MM.1S (cell line): Measurements from ENCODE around the gene CACNA1D.

Experiments used
- DNase-seq: peaks from one replicate; pipeline ENCODE4 v3.0.0-alpha.2; 2015
- H2AFZ ChIP-seq: fragments of 300-600 bp; sonication (generic); 2 replicates; pipeline ENCODE4 v1.6.0; 2016; ENCODE audit warnings: antibody characterized with exemption, low read length
- H3F3A ChIP-seq: fragments of 300-600 bp; sonication (generic); 2 replicates; pipeline ENCODE4 v1.6.1; 2016; ENCODE audit warnings: mild to moderate bottlenecking, antibody characterized with exemption, low read length, moderate library complexity, mixed read lengths; ENCODE audit not compliant: insufficient read depth
- H3K27ac ChIP-seq: fragments of 300-600 bp; sonication (generic); 2 replicates; pipeline ENCODE4 v1.5.1; 2016; ENCODE audit warnings: mild to moderate bottlenecking, low read length
- H3K27me3 ChIP-seq: fragments of 300-600 bp; sonication (generic); replicated peaks from 2 replicates; pipeline ENCODE4 v1.6.0; 2016; ENCODE audit warnings: low read length; ENCODE audit not compliant: insufficient read depth
- H3K36me3 ChIP-seq: fragments of 300-600 bp; sonication (generic); replicated peaks from 2 replicates; pipeline ENCODE4 v1.6.1; 2016; ENCODE audit warnings: mild to moderate bottlenecking, low read length, mixed read lengths; ENCODE audit not compliant: insufficient read depth
- H3K4me1 ChIP-seq: fragments of 300-600 bp; sonication (generic); 2 replicates; pipeline ENCODE4 v1.6.1; 2016; ENCODE audit warnings: low read length, mixed read lengths
- H3K4me2 ChIP-seq: fragments of 300-600 bp; sonication (generic); 2 replicates; pipeline ENCODE4 v1.6.0; 2016; ENCODE audit warnings: low read depth, low read length
- H3K4me3 ChIP-seq: fragments of 300-600 bp; sonication (generic); 2 replicates; pipeline ENCODE4 v1.5.1; 2016; ENCODE audit warnings: low read length, mixed read lengths
- H3K79me2 ChIP-seq: fragments of 300-600 bp; sonication (generic); 2 replicates; pipeline ENCODE4 v1.6.1; 2016; ENCODE audit warnings: mixed run types, low read length, mixed read lengths
- H3K9ac ChIP-seq: fragments of 300-600 bp; sonication (generic); 2 replicates; pipeline ENCODE4 v1.6.1; 2016; ENCODE audit warnings: low read length, mixed read lengths
- H3K9me2 ChIP-seq: fragments of 300-600 bp; sonication (generic); replicated peaks from 2 replicates; pipeline ENCODE4 v1.6.1; 2016; ENCODE audit warnings: mild to moderate bottlenecking, low read length, mixed read lengths; ENCODE audit not compliant: insufficient read depth
- H3K9me3 ChIP-seq: fragments of 300-600 bp; sonication (generic); replicated peaks from 2 replicates; pipeline ENCODE4 v1.6.1; 2016; ENCODE audit warnings: mild to moderate bottlenecking, low read length, mixed read lengths; ENCODE audit not compliant: insufficient read depth
- H4K20me1 ChIP-seq: fragments of 300-600 bp; sonication (generic); 2 replicates; pipeline ENCODE4 v1.6.1; 2016; ENCODE audit warnings: mild to moderate bottlenecking, low read length, moderate library complexity, mixed read lengths; ENCODE audit not compliant: insufficient read depth
- EZH2 ChIP-seq: fragments of 300-600 bp; sonication (generic); optimal IDR thresholded peaks from 2 replicates; pipeline ENCODE3; 2017; ENCODE audit warnings: low read depth, mild to moderate bottlenecking, antibody characterized with exemption, low read length, mixed read lengths
- EZH2phosphoT487 ChIP-seq: fragments of 300-600 bp; sonication (generic); IDR thresholded peaks from 2 replicates; pipeline ENCODE4 v1.6.1; 2018; ENCODE audit warnings: antibody characterized with exemption, low read length
- TF ChIP-seq, protein P1 (sequence below): fragments of 300-600 bp; sonication (generic); IDR thresholded peaks from 2 replicates; pipeline ENCODE4 v1.5.1; 2016; ENCODE audit warnings: antibody characterized with exemption, low read length, mixed read lengths

CACNA1D gene

GRCh38 chr3:53694666-53695323 is 200.4 kb downstream of the CACNA1D start:
- H3F3A ChIP-seq: no peaks in the 10 kb centered on the region
- H3K4me1 ChIP-seq: no peaks in the 10 kb centered on the region
- no peak overlapping the region for H3K27ac ChIP-seq
- TF ChIP-seq, protein P1, sequence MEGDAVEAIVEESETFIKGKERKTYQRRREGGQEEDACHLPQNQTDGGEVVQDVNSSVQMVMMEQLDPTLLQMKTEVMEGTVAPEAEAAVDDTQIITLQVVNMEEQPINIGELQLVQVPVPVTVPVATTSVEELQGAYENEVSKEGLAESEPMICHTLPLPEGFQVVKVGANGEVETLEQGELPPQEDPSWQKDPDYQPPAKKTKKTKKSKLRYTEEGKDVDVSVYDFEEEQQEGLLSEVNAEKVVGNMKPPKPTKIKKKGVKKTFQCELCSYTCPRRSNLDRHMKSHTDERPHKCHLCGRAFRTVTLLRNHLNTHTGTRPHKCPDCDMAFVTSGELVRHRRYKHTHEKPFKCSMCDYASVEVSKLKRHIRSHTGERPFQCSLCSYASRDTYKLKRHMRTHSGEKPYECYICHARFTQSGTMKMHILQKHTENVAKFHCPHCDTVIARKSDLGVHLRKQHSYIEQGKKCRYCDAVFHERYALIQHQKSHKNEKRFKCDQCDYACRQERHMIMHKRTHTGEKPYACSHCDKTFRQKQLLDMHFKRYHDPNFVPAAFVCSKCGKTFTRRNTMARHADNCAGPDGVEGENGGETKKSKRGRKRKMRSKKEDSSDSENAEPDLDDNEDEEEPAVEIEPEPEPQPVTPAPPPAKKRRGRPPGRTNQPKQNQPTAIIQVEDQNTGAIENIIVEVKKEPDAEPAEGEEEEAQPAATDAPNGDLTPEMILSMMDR: no peak
- no peak for TF ChIP-seq EZH2phosphoT487
- no peak for TF ChIP-seq EZH2
- no peak overlapping the region for H3K4me2 ChIP-seq
- no peaks in the 10 kb centered on the region for H4K20me1 ChIP-seq
- no peak overlapping the region for H3K4me3 ChIP-seq
- no peak overlapping the region for H2AFZ ChIP-seq
- no peaks in the 10 kb centered on the region for H3K9me2 ChIP-seq
- no peaks in the 10 kb centered on the region for H3K9me3 ChIP-seq
- no peak overlapping the region for H3K9ac ChIP-seq
- H3K79me2 ChIP-seq: no peaks in the 10 kb centered on the region
- H3K36me3 ChIP-seq: no peaks in the 10 kb centered on the region
- no peaks in the 10 kb centered on the region for H3K27me3 ChIP-seq
- no peak for DNase-seq

GRCh38 chr3:53695324-53695690 is 200.9 kb downstream of the CACNA1D start:
- DNase-seq: no peak
- no peak overlapping the region for H3K4me3 ChIP-seq

GRCh38 chr3:53696401-53697172 is 202.2 kb downstream of the CACNA1D start:
- Histone ChIP-seq H3F3A (peaks cover 3% of the 10 kb centered on the region; the same call in 1 of the 2 replicates), H3K9me2 (no peaks in the 10 kb centered on the region), H3K27me3 (no peaks in the 10 kb centered on the region), H3K79me2 (no peaks in the 10 kb centered on the region), H3K36me3 (no peaks in the 10 kb centered on the region), H3K4me3 (no peak overlapping the region), H4K20me1 (no peaks in the 10 kb centered on the region), H2AFZ (no peak overlapping the region), H3K9me3 (no peaks in the 10 kb centered on the region), H3K4me2 (no peak overlapping the region), H3K27ac (no peak overlapping the region), H3K4me1 (peaks cover 4% of the 10 kb centered on the region; the same call in 1 of the 2 replicates), H3K9ac (no peak overlapping the region)
- TF ChIP-seq EZH2 (no peak), EZH2phosphoT487 (no peak)
- TF ChIP-seq, protein P1: no peak
- no peak for DNase-seq

More at GRCh38 chr3:53695324-53695690, 200.9 kb downstream of the CACNA1D start:
- no peak for TF ChIP-seq EZH2phosphoT487
- no peak for TF ChIP-seq EZH2
- TF ChIP-seq, protein P1: no peak
- H3K9me3 ChIP-seq: no peaks in the 10 kb centered on the region
- no peaks in the 10 kb centered on the region for H4K20me1 ChIP-seq
- H3K27ac ChIP-seq: no peak overlapping the region
- no peaks in the 10 kb centered on the region for H3K79me2 ChIP-seq
- H3K36me3 ChIP-seq: no peaks in the 10 kb centered on the region
- peaks cover 3% of the 10 kb centered on the region; the same call in 1 of the 2 replicates for H3F3A ChIP-seq
- H3K9me2 ChIP-seq: no peaks in the 10 kb centered on the region
- H3K4me2 ChIP-seq: no peak overlapping the region
- H3K27me3 ChIP-seq: no peaks in the 10 kb centered on the region
- no peak overlapping the region for H3K9ac ChIP-seq
- no peak overlapping the region for H2AFZ ChIP-seq
- peaks cover 3% of the 10 kb centered on the region; the same call in 1 of the 2 replicates for H3K4me1 ChIP-seq
